ELF-1 (cell line): ENCODE results near the gene THSD7A.

Experiments
- DNase-seq: peaks from one replicate; pipeline ENCODE4 v3.0.0-alpha.2; 2016; ENCODE audit warnings: low read depth, low spot score

The THSD7A gene

DNA sequence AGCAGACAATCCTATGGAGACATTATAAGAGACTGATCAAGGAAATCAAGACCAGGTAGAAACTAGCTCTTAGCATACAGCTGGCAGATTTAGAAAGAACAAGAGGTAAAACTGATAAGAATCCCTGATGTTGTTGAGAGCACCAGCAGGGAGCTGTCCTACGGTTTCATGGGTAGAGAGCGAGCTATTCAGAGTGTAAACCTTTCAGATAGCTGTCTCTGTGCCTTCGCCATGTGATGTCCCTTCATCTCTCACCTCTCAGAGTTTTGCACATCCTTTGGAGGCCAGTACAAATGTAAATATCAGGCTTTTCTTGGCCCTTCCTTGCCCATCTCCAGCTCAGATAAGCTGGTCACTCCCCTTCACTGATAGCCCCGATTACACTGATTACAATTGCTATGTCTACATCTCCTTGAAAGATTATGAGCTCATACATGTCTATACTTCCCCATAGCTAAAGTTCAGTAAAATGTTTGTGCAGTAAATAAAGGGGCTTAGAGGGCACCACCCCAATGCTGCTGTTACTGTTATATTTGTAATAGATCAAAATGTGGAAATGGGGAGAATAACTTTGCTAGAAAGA lies 21.9 kb downstream of the THSD7A start:
- no peak for DNase-seq

DNA sequence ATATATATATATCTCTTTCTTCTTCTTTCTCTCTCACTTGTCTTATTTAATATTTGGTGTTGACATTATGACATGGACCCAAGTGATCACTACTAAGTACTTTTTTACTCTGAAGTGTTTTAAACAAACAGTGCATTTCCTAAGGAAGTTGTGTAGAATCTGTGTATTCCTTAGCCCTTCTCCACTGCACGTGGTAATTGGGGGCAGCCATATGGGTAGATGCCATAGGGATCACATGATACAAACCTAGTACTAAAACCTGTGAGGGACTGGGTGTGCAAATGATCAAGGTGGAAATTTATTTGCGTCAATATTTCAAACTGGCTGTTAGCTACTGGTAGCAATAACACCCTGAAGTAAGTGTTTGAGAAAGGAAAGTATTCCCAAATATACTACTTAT lies 25.0 kb downstream of the THSD7A start:
- DNase-seq = no peak

DNA sequence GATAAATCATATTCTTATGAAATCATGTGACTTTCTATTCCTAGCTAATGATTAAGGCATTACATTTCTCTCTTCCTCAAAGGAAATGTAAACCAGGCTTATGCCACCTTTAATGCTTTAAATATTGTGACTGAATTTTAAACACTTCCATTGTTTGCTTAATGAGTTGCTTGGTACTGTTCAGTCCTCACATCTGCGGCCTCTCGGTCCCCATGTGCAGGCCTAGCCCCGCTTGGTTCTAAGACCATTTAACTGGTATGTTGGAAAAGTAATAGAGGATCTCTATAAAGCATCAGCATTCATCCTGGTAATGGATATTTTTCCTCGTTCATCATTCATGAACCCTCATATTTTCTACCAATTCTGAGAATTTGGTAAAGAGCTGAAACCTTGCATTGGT lies 27.4 kb downstream of the THSD7A start:
- no peak for DNase-seq

DNA sequence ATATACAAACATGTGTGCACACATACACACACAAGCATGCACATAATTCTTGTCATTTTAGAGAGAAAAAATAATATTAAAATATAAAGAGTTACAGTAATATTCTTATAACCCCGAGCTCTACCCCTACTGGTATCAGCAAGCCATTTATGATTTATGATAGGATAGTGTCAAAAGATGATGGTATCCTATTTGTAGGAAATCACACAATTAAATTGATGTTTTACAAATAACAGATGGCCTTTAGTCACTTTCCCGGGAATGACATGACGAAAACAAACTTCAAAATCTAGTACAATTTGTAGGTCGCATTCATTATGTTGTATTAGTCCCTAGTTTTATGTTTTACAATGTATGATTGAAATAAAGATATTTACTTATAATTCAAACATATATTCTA lies 36.8 kb downstream of the THSD7A start:
- DNase-seq = no peak

DNA sequence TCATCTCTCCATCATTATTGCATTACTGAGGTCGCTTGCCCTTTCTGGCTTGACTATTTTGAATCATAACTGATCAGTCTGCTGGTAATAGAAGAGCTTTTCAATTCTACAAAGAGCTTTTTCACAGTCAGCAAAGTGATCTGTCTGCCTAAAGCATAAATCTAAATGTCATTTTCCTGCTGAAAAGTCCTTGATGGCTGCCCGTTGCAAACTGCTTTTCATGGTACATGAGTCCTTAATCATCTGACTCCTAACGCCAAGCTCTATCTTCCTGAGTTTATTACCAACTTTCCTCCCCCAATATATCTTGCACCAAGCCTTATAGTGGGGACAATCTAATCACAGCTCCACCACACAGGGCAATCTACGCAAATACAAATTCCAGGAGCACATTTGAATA lies 39.8 kb downstream of the THSD7A start:
- no peak for DNase-seq

DNA sequence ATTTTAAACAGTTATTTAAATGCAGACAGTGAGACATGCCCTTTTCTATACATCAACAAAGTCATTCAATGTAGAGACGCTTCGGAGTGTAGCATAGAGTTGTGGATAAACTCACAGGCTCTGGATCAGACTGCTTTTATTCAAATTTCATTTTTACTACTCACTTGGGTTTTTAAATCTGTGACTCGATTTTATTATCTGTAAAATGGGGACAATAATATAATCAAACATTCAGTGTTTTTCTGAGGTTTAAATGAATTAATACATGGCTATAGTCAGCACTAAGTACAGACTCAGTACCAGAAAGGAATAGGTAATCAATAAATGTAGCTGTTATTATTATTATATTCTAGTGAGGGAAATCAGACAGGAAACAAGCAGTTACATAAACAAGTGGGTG lies 43.4 kb downstream of the THSD7A start:
- no peak for DNase-seq

DNA sequence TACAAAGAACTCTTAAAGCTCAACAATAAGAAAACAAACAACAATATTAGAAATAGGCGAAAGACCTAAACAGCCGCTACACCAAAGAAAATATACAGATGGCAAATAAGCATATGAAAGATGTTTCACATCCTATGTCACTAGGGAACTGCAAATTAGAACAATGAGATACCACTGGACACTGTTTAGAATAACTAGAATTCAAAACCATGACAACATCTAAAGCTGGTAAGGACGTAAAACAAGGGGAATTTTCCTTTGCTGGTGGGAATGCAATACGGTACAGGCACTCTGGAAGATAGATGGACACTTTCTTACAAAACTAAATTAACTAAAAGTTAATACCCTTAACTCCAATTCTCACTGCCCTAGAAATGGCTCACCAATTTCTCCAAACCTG lies 44.5 kb downstream of the THSD7A start:
- DNase-seq = no peak

DNA sequence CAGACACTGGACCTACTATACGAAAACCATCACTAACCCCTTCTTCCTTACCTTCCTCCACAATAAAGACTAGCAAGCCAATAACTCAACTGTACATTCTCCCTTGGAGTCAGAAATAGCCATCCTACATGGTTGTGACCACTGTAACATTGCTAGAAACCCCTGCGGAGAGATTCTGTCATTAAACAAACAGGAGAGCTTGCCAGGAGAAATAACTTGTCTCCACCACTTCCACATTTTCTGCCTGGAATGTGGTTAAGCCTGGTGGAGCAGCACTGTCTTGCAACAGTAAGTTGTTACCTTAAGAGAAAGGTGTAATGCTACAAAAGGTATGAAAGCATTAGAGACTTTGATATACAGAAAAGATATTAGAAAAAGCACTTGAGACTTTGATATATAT lies 45.8 kb downstream of the THSD7A start:
- DNase-seq = peak; percentile 29

DNA sequence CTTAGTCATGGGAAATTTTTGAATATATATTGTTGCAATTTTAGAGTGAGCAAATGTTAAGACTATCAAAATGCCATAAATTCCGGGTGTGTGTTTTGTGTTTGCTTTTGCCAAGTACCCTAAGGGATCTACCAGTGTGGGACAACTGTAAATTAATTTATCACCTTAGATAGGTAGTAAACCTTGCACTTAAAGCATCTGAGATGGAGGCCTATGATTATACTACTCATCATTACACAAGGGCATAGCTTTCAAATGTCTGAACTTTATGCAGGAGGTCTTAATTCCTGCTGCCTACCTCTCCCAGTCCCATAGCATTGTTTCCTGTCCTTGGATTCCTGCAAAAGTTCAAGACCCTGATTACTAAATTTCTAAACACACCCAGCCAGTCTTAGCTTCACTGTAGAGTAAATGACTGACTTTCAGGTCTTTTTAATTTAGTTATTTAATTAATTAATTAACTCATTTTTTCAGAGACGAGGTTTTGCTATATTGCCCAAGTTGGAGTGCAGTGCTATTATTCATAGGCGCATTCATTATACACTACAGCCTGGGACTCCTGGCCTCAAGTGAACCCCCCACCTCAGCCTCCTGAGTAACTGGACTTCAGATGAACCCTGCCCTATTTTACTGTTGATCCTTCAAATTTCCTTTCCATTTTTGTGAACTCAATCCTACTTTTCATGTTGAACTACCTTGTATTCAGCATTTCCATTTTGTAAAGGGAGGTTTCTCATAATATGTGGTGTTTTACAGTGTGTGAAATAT lies 47.0 kb downstream of the THSD7A start:
- no peak for DNase-seq

DNA sequence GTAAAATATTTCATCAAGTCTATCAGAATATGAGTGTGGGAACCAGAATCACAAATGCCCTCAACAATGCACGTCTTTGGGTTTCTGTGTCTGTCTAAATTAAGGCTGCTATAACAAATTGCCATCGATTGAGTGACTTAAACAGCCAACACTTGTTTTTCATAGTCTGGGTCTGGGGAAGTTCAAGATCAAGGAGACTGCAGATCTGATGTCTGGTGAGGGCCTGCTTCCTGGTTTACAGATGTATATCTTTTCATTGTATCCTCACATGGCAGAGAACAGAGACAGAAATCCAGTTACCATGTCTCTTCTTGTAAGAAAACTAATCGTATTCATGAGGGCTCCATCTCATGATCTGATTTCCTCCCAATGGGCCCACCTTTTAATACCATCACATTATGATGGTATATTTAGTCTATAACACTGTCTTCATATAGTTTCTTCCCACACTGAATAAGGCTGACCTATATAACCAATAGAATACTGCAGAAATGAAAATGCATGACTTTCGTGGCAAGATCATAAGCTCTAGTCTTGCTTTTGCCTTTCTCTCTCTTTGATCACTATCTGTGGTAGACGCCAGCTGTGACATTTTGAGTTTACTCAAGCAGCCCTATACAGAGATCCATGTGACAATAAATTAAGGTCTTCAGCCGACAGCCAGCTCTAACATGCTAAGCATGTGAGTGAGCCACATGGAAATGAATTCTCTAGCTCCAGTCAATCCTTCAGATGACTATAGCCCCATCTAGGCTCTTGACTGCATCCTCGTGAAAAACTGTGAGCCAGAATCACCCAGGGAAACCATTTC lies 51.9 kb downstream of the THSD7A start:
- DNase-seq = no peak

DNA sequence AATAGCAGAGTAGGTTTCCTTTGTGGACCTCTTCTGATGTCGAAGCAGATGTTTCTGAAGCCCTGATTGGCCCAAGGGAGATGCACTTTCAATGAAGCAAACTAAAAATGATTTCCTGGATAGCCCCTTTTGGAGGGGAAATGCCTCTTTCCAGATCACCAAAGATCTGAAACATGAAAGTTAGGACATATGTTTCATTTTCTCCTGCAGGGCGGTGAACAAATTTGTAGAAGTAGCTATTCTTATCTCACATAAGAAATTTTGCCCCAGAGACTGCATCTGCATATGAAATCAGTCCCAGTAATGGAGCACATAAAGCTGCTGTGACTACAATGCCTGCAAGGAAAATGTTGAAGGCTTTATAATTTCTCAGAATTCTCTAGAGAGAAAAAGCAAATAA lies 56.0 kb downstream of the THSD7A start:
- no peak for DNase-seq

DNA sequence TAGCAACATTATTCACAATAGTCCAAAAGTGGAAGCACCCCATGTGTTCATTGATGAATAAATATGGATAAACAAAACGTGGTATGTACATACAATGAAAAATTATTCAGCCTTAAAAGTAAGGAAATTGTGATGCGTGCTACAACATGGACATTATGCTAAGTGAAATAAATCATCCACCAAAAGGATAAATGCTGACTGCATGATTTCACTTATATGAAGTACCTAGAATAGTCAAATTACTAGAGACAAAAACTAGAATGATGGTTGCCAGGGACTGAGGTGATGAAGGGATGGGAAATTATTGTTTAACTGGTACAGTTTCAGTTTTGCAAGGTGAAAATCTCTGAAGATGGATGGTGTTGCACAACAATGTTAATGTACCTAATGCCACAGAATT lies 56.6 kb downstream of the THSD7A start:
- DNase-seq = no peak

DNA sequence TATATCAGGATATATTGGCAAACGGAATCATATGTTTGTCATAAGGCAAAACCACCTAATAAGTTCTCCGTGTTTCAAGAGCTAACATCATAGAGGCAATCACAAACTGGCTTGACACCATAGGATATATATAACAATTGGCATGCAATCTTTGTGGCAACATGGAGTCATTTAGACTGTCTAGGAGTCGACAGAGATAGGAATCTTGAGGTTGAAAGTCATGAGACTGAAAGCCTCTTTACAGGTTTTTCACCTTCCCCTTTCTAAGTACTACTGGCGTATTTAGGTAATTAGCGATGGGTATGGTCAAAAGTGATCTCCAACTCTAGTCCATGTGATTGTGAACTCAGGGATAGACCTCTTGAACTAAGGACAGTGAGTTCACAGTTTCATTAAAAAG lies 63.7 kb downstream of the THSD7A start:
- DNase-seq = no peak

DNA sequence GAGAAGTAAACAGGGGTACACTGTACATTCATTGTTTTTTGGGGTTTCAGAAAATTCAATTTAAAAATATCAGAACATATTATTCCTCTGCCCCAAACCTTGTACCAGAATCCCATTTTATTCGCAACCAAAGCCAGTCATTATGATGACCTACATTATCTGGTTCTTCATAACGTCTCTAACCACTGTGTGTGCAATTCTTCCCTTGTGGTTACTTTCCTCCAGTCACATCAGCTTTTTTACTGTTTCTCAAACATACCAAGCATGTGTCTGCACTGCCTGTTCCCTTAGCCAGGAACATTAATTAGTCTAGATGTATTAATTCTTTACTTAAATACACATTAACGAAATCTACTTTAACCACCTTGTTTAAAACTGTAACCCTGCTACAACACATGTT lies 64.8 kb downstream of the THSD7A start:
- no peak for DNase-seq

DNA sequence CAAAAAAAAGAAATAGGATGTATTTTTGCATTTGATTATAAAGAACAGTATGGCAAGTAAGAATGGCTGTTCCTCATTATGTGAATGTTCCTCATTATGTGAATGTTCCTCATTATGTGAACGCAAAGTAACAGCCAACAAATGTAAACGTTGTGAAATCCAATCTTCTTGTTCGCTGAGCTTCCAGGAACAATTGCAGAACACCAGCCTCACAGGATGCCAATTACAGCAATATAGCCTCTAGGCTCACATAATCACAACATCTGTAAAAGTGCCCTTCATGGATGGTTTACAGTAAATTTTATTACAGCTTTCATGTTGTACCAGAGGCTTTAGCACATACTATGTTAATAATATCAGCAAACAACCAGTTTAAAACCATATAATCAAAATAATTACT lies 71.6 kb downstream of the THSD7A start:
- peak; percentile 19 for DNase-seq

DNA sequence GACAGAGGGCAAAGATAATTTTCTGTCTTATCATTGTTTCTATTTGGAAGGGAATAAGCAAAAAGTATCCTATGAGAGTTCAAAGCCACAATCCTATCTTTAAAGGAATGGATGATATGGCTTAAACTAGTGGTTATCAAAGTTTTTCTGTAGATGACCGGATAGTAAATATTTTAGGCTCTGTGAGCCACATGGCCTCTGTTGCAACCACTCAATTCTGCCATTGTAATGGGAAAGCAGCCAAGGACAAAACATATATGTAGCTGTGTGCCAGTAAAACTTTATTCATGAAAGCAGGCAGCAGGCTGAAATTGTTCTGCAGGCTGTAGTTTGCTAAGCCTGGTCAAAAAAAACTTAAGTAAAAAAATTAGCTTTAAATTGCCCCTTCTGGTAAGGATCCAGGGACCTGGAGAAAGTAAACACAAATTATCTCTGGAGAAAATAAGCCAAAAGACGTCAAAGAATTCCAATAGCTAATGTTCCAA lies 73.3 kb downstream of the THSD7A start:
- DNase-seq = no peak

DNA sequence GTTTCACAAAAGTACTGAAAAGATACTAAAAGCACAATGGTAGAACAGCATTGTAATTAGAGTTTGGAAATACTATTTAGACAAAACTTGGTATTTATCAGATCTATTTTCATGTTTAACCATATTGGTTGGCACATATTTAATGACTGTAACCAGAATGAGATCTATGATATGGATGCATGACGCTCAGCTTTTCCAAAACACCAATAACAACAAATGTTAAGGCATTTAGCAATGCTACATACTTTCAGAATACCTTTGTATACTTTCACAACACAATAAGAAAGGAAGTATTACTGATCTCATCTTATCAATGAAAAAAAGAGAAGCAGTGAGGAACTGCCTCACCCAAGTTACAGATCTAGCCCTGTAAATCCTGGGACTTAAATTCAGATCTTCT lies 74.8 kb downstream of the THSD7A start:
- DNase-seq = no peak

DNA sequence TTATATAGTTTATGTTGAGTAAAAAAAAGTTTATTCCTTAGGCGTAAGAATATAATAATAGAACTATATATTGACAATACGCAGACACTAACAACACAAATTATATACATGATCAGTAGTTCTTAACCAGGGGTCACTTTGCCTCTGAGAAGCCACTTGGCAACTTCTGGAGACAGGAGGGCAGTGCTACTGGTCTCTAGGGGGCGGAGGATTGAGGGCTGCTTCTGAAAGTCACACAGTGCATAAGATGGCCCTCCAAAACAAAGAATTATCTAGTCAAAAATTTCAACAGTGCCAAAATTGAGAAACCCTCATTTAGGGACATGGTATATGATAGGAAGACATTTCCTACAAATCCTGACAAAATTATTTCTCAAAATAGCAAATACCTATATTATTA lies 77.1 kb downstream of the THSD7A start:
- DNase-seq = no peak

DNA sequence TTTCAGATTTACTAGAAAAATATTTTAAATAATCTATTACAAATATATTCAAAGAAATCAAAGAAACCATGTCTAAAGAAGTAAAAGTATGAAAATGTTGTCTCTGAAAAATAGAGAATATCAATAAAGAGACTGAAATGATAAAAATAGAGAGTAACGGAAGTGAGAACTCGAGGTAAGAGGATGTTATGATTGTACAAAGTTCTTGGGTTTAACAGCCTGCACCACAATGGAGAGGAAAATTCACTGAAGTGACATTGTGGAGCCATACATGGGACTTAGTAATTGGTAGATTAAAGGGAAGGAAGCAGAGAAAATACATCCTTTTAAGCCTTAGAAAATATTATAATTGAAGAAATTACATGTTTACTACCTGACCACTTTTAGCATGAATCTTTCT lies 77.9 kb downstream of the THSD7A start:
- DNase-seq = no peak

DNA sequence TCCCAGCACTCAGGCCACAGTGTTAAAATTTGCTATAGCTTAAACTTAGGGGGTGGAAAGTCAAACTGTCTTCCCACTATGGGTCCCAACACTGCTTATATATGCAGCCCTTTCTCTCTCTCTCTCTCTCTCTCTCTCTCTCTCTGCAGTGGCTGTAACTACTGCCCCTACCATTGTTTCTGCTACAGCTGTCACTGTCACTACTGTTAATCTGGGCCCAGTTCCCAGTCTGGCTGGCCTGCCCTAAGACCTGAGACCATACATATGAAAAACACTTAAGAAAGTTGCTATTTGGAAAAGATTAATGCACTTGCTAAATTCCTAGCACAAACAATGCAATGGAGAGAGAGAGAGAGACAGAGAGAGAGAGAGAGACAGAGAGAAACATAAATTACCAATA lies 78.6 kb downstream of the THSD7A start:
- no peak for DNase-seq

DNA sequence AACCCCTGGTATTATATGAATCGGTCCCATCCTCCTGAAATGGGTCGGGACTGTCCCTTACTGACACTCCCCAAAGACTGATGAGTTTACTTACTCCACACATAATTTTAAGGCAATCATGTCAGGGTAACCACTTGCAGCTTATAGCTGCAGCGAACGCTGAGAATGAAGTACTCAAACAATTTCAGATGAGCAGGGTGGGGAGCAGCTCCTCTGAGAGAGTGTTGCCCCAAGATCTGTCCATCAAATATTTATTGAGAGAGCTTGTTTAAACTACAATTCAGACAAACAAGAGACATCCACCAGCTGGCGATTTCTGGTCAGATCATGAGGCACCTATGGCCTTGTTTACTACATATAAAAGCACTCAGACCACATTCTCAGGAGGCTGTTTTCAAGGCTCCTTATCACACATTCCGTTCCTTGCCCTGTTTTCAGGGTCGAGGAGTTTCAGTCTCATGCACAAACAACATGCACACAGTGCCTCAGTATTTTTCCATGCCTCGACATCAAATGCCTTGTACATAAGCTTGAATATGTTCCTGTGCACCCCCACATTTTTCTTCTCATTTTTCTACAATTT lies 80.1 kb downstream of the THSD7A start:
- DNase-seq = peak; percentile 22

DNA sequence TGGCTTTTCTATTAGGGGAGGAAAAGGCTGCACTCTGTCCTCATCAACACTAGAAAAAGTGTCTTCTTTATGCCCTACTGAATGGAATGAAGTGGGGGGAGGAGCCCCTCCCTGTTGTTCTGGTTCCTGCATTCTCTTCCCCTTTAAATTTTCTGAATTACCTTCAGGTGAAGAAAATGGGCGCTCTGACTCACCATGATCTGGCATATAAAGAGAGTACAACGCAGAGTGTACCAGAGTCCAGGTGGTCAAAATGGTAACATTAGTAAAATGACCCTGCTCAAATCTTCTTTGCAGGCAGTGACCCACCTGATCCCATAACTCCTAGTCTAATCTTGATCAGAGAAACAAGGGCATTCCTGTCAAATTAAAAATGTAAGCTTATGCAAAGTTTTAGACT lies 80.7 kb downstream of the THSD7A start:
- DNase-seq = no peak
